ENCODE measurements around the gene MYOZ2. TPM values are rescaled to one million over a fixed set of nuclear protein-coding genes. Genes with fewer than 3 reads are reported as not detected.

Gene MYOZ2
- total RNA-seq, 1 donor from 2014 or later = 0.12 TPM

DNA sequence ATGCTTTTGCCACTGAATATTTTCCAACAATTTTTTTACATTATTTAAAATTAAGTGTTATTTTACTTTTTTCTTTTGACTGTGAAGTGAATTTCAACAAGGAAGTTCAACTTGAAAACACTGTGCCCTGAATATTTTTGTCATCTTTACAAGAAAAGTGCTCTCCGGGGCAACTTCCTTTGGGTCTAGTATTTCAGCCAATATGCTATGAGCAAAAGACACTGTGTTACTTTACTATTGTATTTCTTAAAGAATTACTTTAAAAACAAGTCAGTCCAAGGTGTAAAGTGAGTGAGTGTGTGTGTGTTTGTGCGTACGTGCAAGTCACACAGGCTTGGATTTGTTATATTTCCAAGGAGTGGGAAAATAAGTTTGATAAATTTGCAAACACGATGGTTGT lies 69.3 kb downstream of the MYOZ2 start:
- peaks cover 4% of the 10 kb centered on the region for H3K4me1 Mint-ChIP-seq (ENCODE audit: unreplicated experiment)
- H3K36me3 Mint-ChIP-seq = no peaks in the 10 kb centered on the region
- no peaks in the 10 kb centered on the region for H3K27me3 Mint-ChIP-seq
- H3K27ac Mint-ChIP-seq = no peak overlapping the region
- H3K9me3 Mint-ChIP-seq = peaks cover 5% of the 10 kb centered on the region
- no peak for DNase-seq (ENCODE audit: extremely low spot score, unreplicated experiment)
- H3K4me3 Mint-ChIP-seq = no peak overlapping the region
- TF ChIP-seq, protein P1, sequence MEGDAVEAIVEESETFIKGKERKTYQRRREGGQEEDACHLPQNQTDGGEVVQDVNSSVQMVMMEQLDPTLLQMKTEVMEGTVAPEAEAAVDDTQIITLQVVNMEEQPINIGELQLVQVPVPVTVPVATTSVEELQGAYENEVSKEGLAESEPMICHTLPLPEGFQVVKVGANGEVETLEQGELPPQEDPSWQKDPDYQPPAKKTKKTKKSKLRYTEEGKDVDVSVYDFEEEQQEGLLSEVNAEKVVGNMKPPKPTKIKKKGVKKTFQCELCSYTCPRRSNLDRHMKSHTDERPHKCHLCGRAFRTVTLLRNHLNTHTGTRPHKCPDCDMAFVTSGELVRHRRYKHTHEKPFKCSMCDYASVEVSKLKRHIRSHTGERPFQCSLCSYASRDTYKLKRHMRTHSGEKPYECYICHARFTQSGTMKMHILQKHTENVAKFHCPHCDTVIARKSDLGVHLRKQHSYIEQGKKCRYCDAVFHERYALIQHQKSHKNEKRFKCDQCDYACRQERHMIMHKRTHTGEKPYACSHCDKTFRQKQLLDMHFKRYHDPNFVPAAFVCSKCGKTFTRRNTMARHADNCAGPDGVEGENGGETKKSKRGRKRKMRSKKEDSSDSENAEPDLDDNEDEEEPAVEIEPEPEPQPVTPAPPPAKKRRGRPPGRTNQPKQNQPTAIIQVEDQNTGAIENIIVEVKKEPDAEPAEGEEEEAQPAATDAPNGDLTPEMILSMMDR (conservative IDR thresholded peaks at IDR 0.05) = no peak

DNA sequence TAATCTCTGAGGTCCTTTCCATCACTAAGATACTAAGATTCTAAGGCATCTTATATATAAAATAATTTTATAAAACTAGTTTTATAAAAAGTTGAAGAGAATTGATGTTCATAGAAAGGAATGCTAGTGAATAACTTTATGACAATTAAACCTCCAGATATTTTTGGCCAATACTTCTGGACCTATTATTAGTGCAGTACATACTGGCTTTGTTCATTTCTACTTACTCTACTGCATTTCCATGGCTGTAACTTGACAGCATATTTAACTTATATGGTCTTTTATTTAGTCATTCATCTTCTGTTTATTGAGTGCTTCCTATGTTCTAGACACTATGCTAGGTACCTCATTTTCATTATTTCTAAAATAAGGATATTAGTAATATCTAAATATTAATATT lies 70.1 kb downstream of the MYOZ2 start:
- Mint-ChIP-seq H3K27ac (no peak overlapping the region), H3K36me3 (no peaks in the 10 kb centered on the region), H3K4me3 (no peak overlapping the region), H3K27me3 (no peaks in the 10 kb centered on the region), H3K9me3 (peaks cover 5% of the 10 kb centered on the region), H3K4me1 (ENCODE audit: unreplicated experiment) (peaks cover 4% of the 10 kb centered on the region)
- no peak for DNase-seq (ENCODE audit: extremely low spot score, unreplicated experiment)
- TF ChIP-seq, protein P1 (conservative IDR thresholded peaks at IDR 0.05) = no peak

DNA sequence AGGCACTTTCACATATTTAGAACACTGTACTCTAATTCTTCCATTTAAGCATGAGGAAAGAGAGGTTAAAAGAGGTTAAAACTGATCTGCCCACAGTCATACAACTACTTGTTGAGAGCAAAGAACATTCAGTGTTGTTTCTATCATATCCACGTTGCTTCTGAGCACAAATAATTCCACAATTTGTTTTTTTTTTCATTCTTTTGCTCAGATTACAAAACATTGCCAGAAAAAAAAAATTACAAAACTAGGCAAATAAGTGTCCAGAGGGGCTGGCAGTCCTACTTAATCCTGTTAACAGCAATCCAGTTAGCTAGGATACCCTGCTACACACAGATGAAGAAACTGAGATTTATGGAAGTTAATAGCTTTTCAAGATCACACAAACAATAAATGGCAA lies 70.5 kb downstream of the MYOZ2 start:
- TF ChIP-seq, protein P1 (conservative IDR thresholded peaks at IDR 0.05) = no peak
- Mint-ChIP-seq H3K36me3 (no peaks in the 10 kb centered on the region), H3K9me3 (peaks cover 5% of the 10 kb centered on the region), H3K27ac (no peak overlapping the region), H3K4me3 (no peak overlapping the region), H3K4me1 (ENCODE audit: unreplicated experiment) (peaks cover 7% of the 10 kb centered on the region), H3K27me3 (no peaks in the 10 kb centered on the region)
- no peak for DNase-seq (ENCODE audit: extremely low spot score, unreplicated experiment)

DNA sequence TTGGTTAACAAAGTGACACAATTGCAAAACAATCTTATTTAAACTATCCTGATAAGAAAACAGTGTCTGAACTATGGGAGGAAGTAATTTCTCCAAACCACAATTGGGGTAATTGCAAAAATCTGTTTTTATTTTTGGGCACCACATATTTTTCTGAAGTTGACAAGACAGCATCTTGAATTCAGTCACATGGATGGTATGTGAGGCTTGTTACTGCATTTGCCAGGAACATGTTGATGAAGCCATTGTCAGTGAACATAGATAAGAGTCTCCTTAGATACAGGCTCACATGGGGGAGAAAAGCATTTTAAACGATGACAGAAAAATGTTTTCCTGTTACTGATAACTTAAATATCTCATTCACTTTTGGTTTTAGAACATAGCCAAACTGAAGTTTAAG lies 71.4 kb downstream of the MYOZ2 start:
- TF ChIP-seq, protein P1 (conservative IDR thresholded peaks at IDR 0.05) = no peak
- Mint-ChIP-seq H3K4me3 (no peak overlapping the region), H3K36me3 (no peaks in the 10 kb centered on the region), H3K4me1 (ENCODE audit: unreplicated experiment) (peaks cover 7% of the 10 kb centered on the region), H3K27me3 (no peaks in the 10 kb centered on the region), H3K9me3 (no peaks in the 10 kb centered on the region), H3K27ac (no peak overlapping the region)
- no peak for DNase-seq (ENCODE audit: extremely low spot score, unreplicated experiment)

DNA sequence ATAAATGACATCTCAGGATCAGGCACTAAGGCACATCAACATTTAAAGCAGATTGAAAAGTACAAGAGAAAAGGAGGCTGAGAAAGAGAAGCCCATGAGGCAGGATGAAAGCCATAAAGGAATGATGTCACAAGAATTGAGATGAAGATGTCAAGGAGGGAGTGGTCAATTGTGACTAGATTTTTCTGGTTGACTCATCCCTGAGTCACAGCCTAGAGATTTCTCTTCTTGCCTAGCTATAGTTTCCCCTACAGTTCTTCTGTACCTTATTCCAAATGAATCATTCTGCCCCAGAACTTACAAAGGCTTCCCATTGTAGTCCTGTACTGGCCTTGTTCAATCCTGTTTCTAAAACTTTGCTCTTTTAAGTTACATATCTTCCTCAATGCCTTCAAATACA lies 73.4 kb downstream of the MYOZ2 start:
- TF ChIP-seq, protein P1 (conservative IDR thresholded peaks at IDR 0.05) = no peak
- peak overlapping the region; percentile 40 for H3K4me3 Mint-ChIP-seq

DNA sequence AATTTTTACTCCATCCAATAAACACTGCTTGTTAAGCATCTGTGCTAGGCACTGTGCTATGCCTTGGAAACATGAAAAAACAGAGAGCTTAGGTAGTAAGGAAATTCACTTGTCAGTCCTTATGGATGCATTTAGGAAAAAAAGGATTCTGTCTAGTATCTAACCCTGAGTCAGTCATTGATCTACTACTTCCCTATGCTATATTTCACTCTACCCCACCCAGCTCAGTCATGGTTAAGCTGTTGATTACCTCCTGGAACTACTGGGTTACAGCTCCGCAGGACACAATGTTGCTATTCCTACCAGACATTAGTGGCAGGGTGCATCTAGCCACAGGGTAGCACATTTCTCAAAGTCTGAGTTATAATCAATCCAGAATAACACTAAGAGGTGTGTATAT lies 74.0 kb downstream of the MYOZ2 start:
- peaks cover 11% of the 10 kb centered on the region for H3K4me1 Mint-ChIP-seq (ENCODE audit: unreplicated experiment)
- DNase-seq (ENCODE audit: extremely low spot score, unreplicated experiment) = no peak
- peak overlapping the region; percentile 83 for H3K27ac Mint-ChIP-seq
- H3K36me3 Mint-ChIP-seq = no peaks in the 10 kb centered on the region
- H3K27me3 Mint-ChIP-seq = no peaks in the 10 kb centered on the region
- H3K9me3 Mint-ChIP-seq = no peaks in the 10 kb centered on the region
- H3K4me3 Mint-ChIP-seq = no peak overlapping the region
- TF ChIP-seq, protein P1 (conservative IDR thresholded peaks at IDR 0.05) = no peak

More for the DNA sequence above, 73.4 kb downstream of the MYOZ2 start:
- peaks cover 11% of the 10 kb centered on the region for H3K4me1 Mint-ChIP-seq (ENCODE audit: unreplicated experiment)
- H3K27me3 Mint-ChIP-seq = no peaks in the 10 kb centered on the region
- no peaks in the 10 kb centered on the region for H3K9me3 Mint-ChIP-seq
- DNase-seq (ENCODE audit: extremely low spot score, unreplicated experiment) = no peak
- H3K36me3 Mint-ChIP-seq = no peaks in the 10 kb centered on the region
- H3K27ac Mint-ChIP-seq = peak overlapping the region; percentile 83

Measured in type B pancreatic cell (in vitro differentiated cells).